ENCODE results near the gene BTG4. TPM values are rescaled to one million over a fixed set of nuclear protein-coding genes. Genes with fewer than 3 reads are reported as not detected.

Gene BTG4
- total RNA-seq, 3 donors from 2014 or later (not counting 1 experiment from before 2014, with no cell fraction given): not detected

- no peaks in the 10 kb centered on the region for H3K27me3 ChIP-seq (ENCODE audit: control insufficient read depth, insufficient read depth, low read length)
- 92% methylated on average over 6 of the region's 6 CpGs for WGBS (ENCODE audit: insufficient coverage)
- TF ChIP-seq CTCF (IDR thresholded peaks at IDR 0.05): no peak
- Mint-ChIP-seq H3K27me3 (ENCODE audit: low read depth in 2 of 2) (peaks cover 0 to 5% of the 10 kb centered on the region in 2 donors), H3K27ac (no peak overlapping the region), H3K4me3 (no peak overlapping the region), H3K4me1 (peaks cover under 1 to 1% of the 10 kb centered on the region in 2 donors), H3K36me3 (no peaks in the 10 kb centered on the region), H3K9me3 (no peaks in the 10 kb centered on the region)
- no peak overlapping the region for H3K4me3 ChIP-seq (ENCODE audit: low read length)
- DNase-seq: no peak
- no peak overlapping the region for H3K27ac ChIP-seq (ENCODE audit: low read length)
- H3K9me3 ChIP-seq (ENCODE audit: control insufficient read depth, insufficient read depth, low read length): no peaks in the 10 kb centered on the region
- H3K4me1 ChIP-seq (ENCODE audit: control insufficient read depth, insufficient read depth, low read length): peaks cover 7% of the 10 kb centered on the region
- intact Hi-C loops (cut with micrococcal nuclease): no loop called here
- H3K36me3 ChIP-seq (ENCODE audit: control insufficient read depth, insufficient read depth, low read length): no peaks in the 10 kb centered on the region
- ATAC-seq: no peak
Observed at GRCh38 chr11:111452146-111452545, 60.0 kb downstream of the BTG4 start.

DNA sequence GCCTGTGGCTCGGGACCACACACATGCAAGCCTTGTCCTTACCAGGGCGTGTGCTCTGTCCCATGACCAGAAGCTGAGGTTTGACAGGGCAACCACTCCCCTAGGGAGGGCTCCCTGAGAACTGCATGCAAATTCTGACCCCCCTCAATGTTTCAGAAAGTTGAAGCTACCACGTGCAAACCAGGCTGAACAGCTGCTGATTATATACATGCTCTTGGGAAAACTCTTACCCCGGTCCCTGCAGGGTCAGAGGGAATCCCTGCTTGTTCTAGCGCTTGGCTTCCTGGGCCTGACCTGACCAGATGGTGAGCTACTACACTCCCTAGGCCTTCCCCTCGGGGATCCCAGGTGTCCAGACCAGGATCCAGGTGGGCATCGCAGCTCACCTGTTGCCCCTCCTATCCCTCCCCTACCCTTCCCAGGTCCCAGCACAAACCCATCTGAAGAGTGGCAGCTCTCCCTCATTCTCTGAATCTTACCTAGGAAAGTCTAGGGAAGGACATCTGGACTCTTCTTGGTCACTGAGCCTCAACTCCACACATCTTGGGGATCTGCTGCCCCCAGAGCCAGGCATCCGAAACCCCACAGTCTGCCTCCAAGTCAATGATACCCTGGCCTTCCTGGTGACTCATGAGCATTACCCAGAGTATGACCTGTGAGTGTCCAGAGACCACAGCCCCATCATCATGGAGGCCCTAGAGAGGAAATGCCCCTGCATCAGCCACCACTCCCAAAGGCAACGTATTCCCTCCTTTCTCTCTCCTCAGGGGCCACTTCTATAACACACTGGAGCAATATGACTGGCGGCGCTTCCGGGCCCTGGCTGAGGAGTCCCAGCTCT lies 61.5 kb downstream of the BTG4 start:
- Mint-ChIP-seq H3K36me3 (no peaks in the 10 kb centered on the region), H3K27me3 (ENCODE audit: low read depth in 2 of 2) (peaks cover 0 to 5% of the 10 kb centered on the region in 2 donors), H3K4me3 (no peak overlapping the region), H3K4me1 (peaks cover 15 to 16% of the 10 kb centered on the region in 2 donors), H3K9me3 (no peaks in the 10 kb centered on the region), H3K27ac (no peak overlapping the region)
- intact Hi-C loops (cut with micrococcal nuclease): no loop called here
- DNase-seq (no peak), ATAC-seq (no peak)
- Histone ChIP-seq H3K4me1 (ENCODE audit: control insufficient read depth, insufficient read depth, low read length) (peaks cover 20% of the 10 kb centered on the region), H3K36me3 (ENCODE audit: control insufficient read depth, insufficient read depth, low read length) (no peaks in the 10 kb centered on the region), H3K9me3 (ENCODE audit: control insufficient read depth, insufficient read depth, low read length) (no peaks in the 10 kb centered on the region), H3K27me3 (ENCODE audit: control insufficient read depth, insufficient read depth, low read length) (no peaks in the 10 kb centered on the region), H3K27ac (ENCODE audit: low read length) (no peak overlapping the region), H3K4me3 (ENCODE audit: low read length) (no peak overlapping the region)
- 71% methylated on average over 12 of the region's 12 CpGs for WGBS (ENCODE audit: insufficient coverage)
- no peak for TF ChIP-seq CTCF (IDR thresholded peaks at IDR 0.05)

GRCh38 chr11:111449696-111450479 lies 62.3 kb downstream of the BTG4 start:
- WGBS (ENCODE audit: insufficient coverage): 80% methylated on average over 4 of the region's 4 CpGs
- Mint-ChIP-seq H3K4me3 (no peak overlapping the region), H3K27me3 (ENCODE audit: low read depth in 2 of 2) (peaks cover 0 to 5% of the 10 kb centered on the region in 2 donors), H3K4me1 (peaks cover 17% of the 10 kb centered on the region in 2 donors), H3K27ac (no peak overlapping the region), H3K9me3 (no peaks in the 10 kb centered on the region), H3K36me3 (no peaks in the 10 kb centered on the region)
- H3K9me3 ChIP-seq (ENCODE audit: control insufficient read depth, insufficient read depth, low read length): no peaks in the 10 kb centered on the region
- TF ChIP-seq CTCF (IDR thresholded peaks at IDR 0.05): no peak
- H3K36me3 ChIP-seq (ENCODE audit: control insufficient read depth, insufficient read depth, low read length): no peaks in the 10 kb centered on the region
- H3K4me3 ChIP-seq (ENCODE audit: low read length): no peak overlapping the region
- H3K27me3 ChIP-seq (ENCODE audit: control insufficient read depth, insufficient read depth, low read length): no peaks in the 10 kb centered on the region
- intact Hi-C loops (cut with micrococcal nuclease): no loop called here
- H3K4me1 ChIP-seq (ENCODE audit: control insufficient read depth, insufficient read depth, low read length): peaks cover 21% of the 10 kb centered on the region
- no peak overlapping the region for H3K27ac ChIP-seq (ENCODE audit: low read length)
- no peak for ATAC-seq
- DNase-seq: no peak
